Colonic mucosa (tissue), 4 donors: Measurements from ENCODE around the gene ETNK1. TPM values are rescaled to one million over a fixed set of nuclear protein-coding genes. Genes with fewer than 3 reads are reported as not detected.

Source experiments
- DNase-seq: peaks from one replicate; pipeline ENCODE4 v3.0.0-alpha.2; 2020
- H3K27ac ChIP-seq: fragments of 200-600 bp; one replicate; pipeline ENCODE4 v1.8.0; 2021
- H3K27me3 ChIP-seq: fragments of 200-600 bp; one replicate; pipeline ENCODE4 v1.8.0; 2021
- H3K36me3 ChIP-seq: fragments of 200-600 bp; one replicate; pipeline ENCODE4 v1.8.0; 2021
- H3K4me1 ChIP-seq: fragments of 200-600 bp; one replicate; pipeline ENCODE4 v1.8.0; 2021; ENCODE audit warnings: mild to moderate bottlenecking
- H3K4me3 ChIP-seq: fragments of 200-600 bp; one replicate; pipeline ENCODE4 v1.8.0; 2021
- H3K9ac ChIP-seq, 2 donors: one replicate each; pipeline ENCODE4 v1.7.0; 2013; ENCODE audit warnings: control low read depth in 2 of 2, low read depth in 2 of 2, low read length in 2 of 2
- H3K9me3 ChIP-seq: fragments of 200-600 bp; one replicate; pipeline ENCODE4 v1.8.0; 2021
- CTCF ChIP-seq: fragments of 200-600 bp; IDR thresholded peaks from one replicate; pipeline ENCODE4 v1.8.0; 2022; ENCODE audit warnings: antibody characterized with exemption, mild to moderate bottlenecking
- intact Hi-C: fragments of 100-400 bp; cut with DNase I; formaldehyde crosslinking; loops from one replicate; pipeline ENCODE4 v1.14.1; 2022
- total RNA-seq, 2 donors: library from RNA; stranded (reverse); fragmentation: NEBNext Ultra II Directional in 1 of 2; extraction: Animal tissue kit (Norgen Biotek cat#: 25700) in 1 of 2; gene quantifications; one replicate each; pipeline ENCODE4 v1.2.1, GENCODE V29; 2021
- donor health status: healthy.
- donor health status: DM: no; HTN: no; CAD: no.
- donor health status: DM: no; HTN: no; CAD: no.

The ETNK1 gene
- 100 to 1,000 TPM in 1 of 2 donors, 10 to 100 TPM in 1; 82.4 to 115 TPM for total RNA-seq

- TF ChIP-seq CTCF = no peak
- H3K27ac ChIP-seq = peak within 1 kb of the TSS; percentile 98
- H3K27me3 ChIP-seq = no peaks in the 10 kb centered on the region
- intact Hi-C loops = loop anchor here (2.0 kb wide), 1 partner anchor 82 kb away; no protein-coding TSS in a partner anchor
- no peaks in the 10 kb centered on the region for H3K36me3 ChIP-seq
- peak within 1 kb of the TSS; percentile 100 for H3K9ac ChIP-seq
- DNase-seq = peak; percentile 96
- peak within 1 kb of the TSS; percentile 66 for H3K4me3 ChIP-seq
- no peaks in the 10 kb centered on the region for H3K4me1 ChIP-seq
- no peaks in the 10 kb centered on the region for H3K9me3 ChIP-seq
Observed at GRCh38 chr12:22624870-22625761, at the start of gene ETNK1. TSS of gene ETNK1 (plus strand) at chr12:22625171. CDS start at chr12:22625431, 260 bp downstream.

GRCh38 chr12:22576065-22576464 lies 48.9 kb upstream of the ETNK1 start:
- Histone ChIP-seq H3K27ac (no peak overlapping the region), H3K36me3 (no peaks in the 10 kb centered on the region), H3K9me3 (no peaks in the 10 kb centered on the region), H3K27me3 (no peaks in the 10 kb centered on the region), H3K4me3 (no peak overlapping the region), H3K9ac (no peak overlapping the region), H3K4me1 (no peaks in the 10 kb centered on the region)
- TF ChIP-seq CTCF = no peak
- intact Hi-C loops = no loop called here
- DNase-seq = no peak

GRCh38 chr12:22576473-22576872 lies 48.5 kb upstream of the ETNK1 start:
- Histone ChIP-seq H3K4me1 (no peaks in the 10 kb centered on the region), H3K36me3 (no peaks in the 10 kb centered on the region), H3K4me3 (no peak overlapping the region), H3K27me3 (no peaks in the 10 kb centered on the region), H3K9ac (no peak overlapping the region), H3K9me3 (no peaks in the 10 kb centered on the region), H3K27ac (no peak overlapping the region)
- intact Hi-C loops = no loop called here
- TF ChIP-seq CTCF = no peak
- peak; percentile 55 for DNase-seq

- Histone ChIP-seq H3K27ac (no peak overlapping the region), H3K4me1 (no peaks in the 10 kb centered on the region), H3K27me3 (no peaks in the 10 kb centered on the region), H3K9me3 (no peaks in the 10 kb centered on the region), H3K9ac (no peak overlapping the region), H3K36me3 (no peaks in the 10 kb centered on the region), H3K4me3 (no peak overlapping the region)
- intact Hi-C loops = no loop called here
- DNase-seq = no peak
- no peak for TF ChIP-seq CTCF
Observed at GRCh38 chr12:22577667-22578066, 47.3 kb upstream of the ETNK1 start.

- TF ChIP-seq CTCF = no peak
- Histone ChIP-seq H3K9ac (no peak overlapping the region), H3K4me3 (no peak overlapping the region), H3K9me3 (no peaks in the 10 kb centered on the region), H3K36me3 (no peaks in the 10 kb centered on the region), H3K4me1 (no peaks in the 10 kb centered on the region), H3K27ac (no peak overlapping the region), H3K27me3 (no peaks in the 10 kb centered on the region)
- DNase-seq = no peak
- intact Hi-C loops = no loop called here
Observed at GRCh38 chr12:22578328-22578727, 46.6 kb upstream of the ETNK1 start.
